GM18526 (cell line): ENCODE measurements around the gene DDIT3.
A peak's percentile ranks its signal among the peaks of the same experiment; 100 is the strongest.

Experiments used
- POLR2A ChIP-seq: IDR thresholded peaks from 3 replicates; pipeline ENCODE4 v1.6.1; 2011; ENCODE audit not compliant: insufficient read length; ENCODE audit errors: extremely low read depth

The DDIT3 gene

GRCh38 chr12:57479376-57480115 is 40.8 kb downstream of the DDIT3 start, which contains the start of gene ARHGAP9:
ARHGAP9 (minus strand) TSS chr12:57479866; CDS start chr12:57479406, 460 bp downstream.
- TF ChIP-seq POLR2A = peak; percentile 30

- TF ChIP-seq POLR2A = no peak
Measured at GRCh38 chr12:57479043-57479375, 41.3 kb downstream of the DDIT3 start.

- peak; percentile 47 for TF ChIP-seq POLR2A
Measured at GRCh38 chr12:57477710-57478681, 42.3 kb downstream of the DDIT3 start.

DNA sequence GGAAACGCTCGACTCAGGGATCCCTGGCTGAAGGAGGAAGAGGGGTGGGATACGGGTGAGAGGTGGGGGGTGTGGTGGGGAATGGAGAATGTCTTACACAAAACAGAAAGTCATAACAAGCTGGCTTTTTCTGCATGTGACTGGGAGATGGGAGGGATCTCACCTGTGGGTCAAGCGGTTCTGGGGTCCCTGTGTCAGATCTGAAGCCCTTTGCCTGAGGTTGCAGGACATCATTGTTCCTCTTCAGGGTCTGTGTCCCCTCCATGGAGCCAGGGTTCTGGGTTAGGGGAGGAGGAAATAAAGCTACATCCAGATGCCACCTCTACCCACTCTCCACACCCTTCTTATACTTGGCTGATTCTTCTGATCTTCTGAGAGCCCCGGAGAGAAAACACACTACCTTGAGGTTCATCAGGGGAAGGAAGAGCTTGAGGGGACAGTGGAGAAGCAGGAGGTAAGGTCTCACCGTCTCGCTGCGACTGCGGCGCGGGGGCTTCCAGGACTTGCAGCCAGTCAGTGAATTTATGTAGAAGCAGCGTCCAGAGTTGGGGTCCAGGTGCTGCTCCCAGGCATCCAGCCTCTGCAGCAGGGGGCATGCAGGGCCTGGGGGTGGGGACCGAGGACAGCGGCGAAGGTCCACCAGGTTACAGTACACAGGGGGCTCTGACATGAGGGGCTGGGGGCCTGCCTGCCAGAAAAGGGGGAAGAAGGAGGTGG is 43.2 kb downstream of the DDIT3 start:
- TF ChIP-seq POLR2A = no peak

- no peak for TF ChIP-seq POLR2A
Measured at GRCh38 chr12:57476162-57476992, 43.9 kb downstream of the DDIT3 start.

GRCh38 chr12:57475271-57476161 is 44.8 kb downstream of the DDIT3 start:
- no peak for TF ChIP-seq POLR2A

DNA sequence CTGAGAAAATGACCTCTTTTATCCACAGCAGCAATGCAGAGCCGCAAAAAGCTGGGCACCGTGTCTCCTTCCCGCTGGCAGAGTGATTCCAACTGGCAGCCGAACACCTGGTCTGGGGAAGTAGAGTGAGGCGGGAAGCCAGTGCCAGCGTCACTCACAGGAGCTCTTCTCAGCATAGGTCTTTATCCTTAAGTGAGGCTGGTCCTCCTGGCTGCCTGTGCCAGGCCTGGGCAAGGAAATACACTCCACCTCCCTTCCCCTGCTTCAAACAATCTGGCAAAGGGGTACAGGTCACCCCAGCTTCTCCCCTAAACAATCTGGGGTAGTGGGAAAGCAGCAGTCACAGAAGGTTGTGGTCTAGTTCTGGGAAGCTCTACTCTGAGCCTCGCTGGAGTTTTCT is 45.5 kb downstream of the DDIT3 start:
- no peak for TF ChIP-seq POLR2A

GRCh38 chr12:57474430-57474829 is 45.9 kb downstream of the DDIT3 start:
- no peak for TF ChIP-seq POLR2A

DNA sequence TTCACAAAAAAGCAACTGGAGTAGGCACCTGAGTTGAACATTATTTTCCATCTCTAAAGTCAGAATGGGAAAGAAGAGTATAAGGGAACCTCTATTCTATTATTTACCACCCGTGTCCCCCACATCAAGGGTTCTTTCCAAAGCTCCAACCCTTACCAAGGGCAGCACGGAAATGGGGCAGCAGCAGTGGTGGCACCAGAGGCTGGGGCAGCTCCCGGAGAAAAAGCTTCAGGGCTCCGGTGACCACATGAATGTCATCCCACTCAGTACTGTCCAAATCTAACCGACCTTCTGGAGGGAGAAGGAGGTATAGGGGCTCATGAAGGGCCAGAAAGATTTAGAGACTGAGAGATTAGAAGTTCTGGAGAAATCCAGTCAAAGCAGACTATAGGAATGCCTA is 46.4 kb downstream of the DDIT3 start:
- no peak for TF ChIP-seq POLR2A

DNA sequence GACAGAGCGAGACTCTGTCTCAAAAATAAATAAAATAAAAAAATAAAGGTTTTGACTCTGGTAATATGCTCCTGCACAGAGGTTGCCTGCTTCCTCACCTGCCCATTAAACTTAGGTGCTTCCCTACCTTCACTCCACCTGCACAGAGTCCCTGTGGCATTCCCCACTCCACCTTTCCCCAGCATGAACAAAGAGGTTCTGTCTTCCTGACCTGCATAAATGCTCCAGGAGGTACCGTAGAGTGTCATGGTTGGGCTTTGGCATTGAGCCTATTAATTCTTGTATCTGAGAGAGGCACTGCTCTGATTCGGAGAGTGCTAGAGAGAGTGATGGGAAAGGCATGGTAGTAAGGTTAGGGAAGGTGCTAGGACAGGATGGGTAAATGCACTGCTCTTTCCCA is 46.9 kb downstream of the DDIT3 start:
- no peak for TF ChIP-seq POLR2A

DNA sequence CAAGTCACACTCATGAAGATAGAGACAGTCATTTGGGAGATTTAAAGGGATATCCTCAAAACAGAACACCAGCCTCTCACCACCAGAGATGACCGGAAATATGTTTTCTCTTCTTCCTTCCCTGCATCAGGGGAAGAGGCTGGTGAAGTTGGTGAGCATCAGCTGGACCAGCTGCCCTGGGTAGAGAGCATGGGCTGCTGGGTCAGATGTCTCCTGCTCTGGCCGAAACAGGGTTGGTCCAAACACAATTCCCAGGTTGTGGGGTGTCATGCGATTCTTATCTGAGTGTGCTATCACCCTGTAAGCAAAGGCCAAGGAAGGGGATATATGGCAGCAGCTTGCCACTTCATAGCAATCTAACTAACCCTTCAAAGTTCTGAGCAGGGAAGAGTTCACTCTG is 47.9 kb downstream of the DDIT3 start:
- no peak for TF ChIP-seq POLR2A

DNA sequence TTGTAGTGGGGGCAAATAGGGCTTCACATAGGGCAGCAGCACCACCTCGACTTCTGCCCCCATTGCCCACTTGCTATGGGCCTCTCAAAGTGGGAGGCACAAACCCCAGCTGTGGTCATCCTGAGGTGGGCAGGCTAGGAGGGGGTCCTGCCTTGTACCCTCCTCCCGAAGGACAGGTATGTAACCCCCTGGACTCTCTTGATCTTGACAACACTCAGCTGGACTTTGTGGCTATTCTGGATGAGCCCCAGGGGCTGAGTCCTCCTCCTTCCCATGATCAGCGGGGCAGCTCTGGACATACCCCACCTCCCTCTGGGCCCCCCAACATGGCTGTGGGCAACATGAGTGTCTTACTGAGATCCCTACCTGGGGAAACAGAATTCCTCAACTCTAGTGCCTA is 48.7 kb downstream of the DDIT3 start:
- no peak for TF ChIP-seq POLR2A

DNA sequence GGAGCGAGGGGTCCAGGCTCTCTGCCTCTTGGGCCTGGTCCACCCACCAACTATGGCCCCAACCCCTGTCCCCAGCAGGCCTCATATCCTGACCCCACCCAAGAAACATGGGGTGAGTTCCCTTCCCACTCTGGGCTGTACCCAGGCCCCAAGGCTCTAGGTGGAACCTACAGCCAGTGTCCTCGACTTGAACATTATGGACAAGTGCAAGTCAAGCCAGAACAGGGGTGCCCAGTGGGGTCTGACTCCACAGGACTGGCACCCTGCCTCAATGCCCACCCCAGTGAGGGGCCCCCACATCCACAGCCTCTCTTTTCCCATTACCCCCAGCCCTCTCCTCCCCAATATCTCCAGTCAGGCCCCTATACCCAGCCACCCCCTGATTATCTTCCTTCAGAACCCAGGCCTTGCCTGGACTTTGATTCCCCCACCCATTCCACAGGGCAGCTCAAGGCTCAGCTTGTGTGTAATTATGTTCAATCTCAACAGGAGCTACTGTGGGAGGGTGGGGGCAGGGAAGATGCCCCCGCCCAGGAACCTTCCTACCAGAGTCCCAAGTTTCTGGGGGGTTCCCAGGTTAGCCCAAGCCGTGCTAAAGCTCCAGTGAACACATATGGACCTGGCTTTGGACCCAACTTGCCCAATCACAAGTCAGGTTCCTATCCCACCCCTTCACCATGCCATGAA is 49.2 kb downstream of the DDIT3 start:
- no peak for TF ChIP-seq POLR2A
